ENCODE measurements around the gene GIN1. TPM values are rescaled to one million over a fixed set of nuclear protein-coding genes. Genes with fewer than 3 reads are reported as not detected.

The GIN1 gene
- total and polyA plus RNA-seq, 9 of the 15 experiments (the other 6 are each of a cell fraction or from before 2014, with no cell fraction given) = 2.4 to 9.8 (median 7.8) TPM

- TF ChIP-seq ARID1B (IDR thresholded peaks at IDR 0.05) (peak; percentile 56; the same call in 1 of the 2 replicates), KLF16 (IDR thresholded peaks at IDR 0.05) (no peak), STAT6 (CRISPR knock-in tag; IDR thresholded peaks at IDR 0.05) (no peak), CBX2 (IDR thresholded peaks at IDR 0.05; ENCODE audit: insufficient read depth, low read length, poor library complexity, severe bottlenecking) (no peak), MAFK (IDR thresholded peaks at IDR 0.05; ENCODE audit: low read length) (peak; percentile 19), ZNF444 (CRISPR knock-in tag; IDR thresholded peaks at IDR 0.05) (no peak), HDAC8 (tag; IDR thresholded peaks at IDR 0.05) (no peak), TEAD4 (IDR thresholded peaks at IDR 0.05; ENCODE audit: low read length) (peak; percentile 4; the same call in 1 of the 2 replicates), TEAD4 (CRISPR knock-in tag; IDR thresholded peaks at IDR 0.05; ENCODE audit: borderline replicate concordance) (no peak), ZNF57 (CRISPR knock-in tag; IDR thresholded peaks at IDR 0.05) (no peak), FOXM1 (IDR thresholded peaks at IDR 0.05; ENCODE audit: low read depth) (peak; percentile 93), FOXM1 (CRISPR knock-in tag; IDR thresholded peaks at IDR 0.05; ENCODE audit: low read depth) (peak; percentile 65; the same call in 1 of the 2 replicates), POLR3A (IDR thresholded peaks at IDR 0.05; ENCODE audit: borderline replicate concordance, extremely low read depth, insufficient read depth, insufficient read length) (peak; percentile 23), DPF2 (IDR thresholded peaks at IDR 0.05) (peak; percentile 61; the same call in 1 of the 2 replicates), ADNP (tag; IDR thresholded peaks at IDR 0.05) (no peak), ZFP1 (CRISPR knock-in tag; IDR thresholded peaks at IDR 0.05) (no peak), CREM (IDR thresholded peaks at IDR 0.05; ENCODE audit: low read depth) (peak; percentile 88), IFI16 (CRISPR knock-in tag; IDR thresholded peaks at IDR 0.05) (no peak), DDX20 (tag; IDR thresholded peaks at IDR 0.05; ENCODE audit: low read depth) (no peak), POLR3G (IDR thresholded peaks at IDR 0.05; ENCODE audit: extremely low read depth, insufficient read length, insufficient replicate concordance) (no peak), ZNF239 (CRISPR knock-in tag; IDR thresholded peaks at IDR 0.05) (no peak), FOXA3 (CRISPR knock-in tag; conservative IDR thresholded peaks at IDR 0.05 in 1 of 2, IDR thresholded peaks at IDR 0.05 in 1 of 2) (no peak), NFRKB (IDR thresholded peaks at IDR 0.05; ENCODE audit: low read depth) (peak; percentile 89), TCF7 (IDR thresholded peaks at IDR 0.05; ENCODE audit: borderline replicate concordance) (no peak), ATF2 (CRISPR knock-in tag; IDR thresholded peaks at IDR 0.05) (no peak), DIDO1 (tag; IDR thresholded peaks at IDR 0.05; ENCODE audit: low read depth) (peak; percentile 94), HNRNPK (IDR thresholded peaks at IDR 0.05; ENCODE audit: low read depth, low read length, poor library complexity, severe bottlenecking) (no peak), MCM7 (IDR thresholded peaks at IDR 0.05) (no peak)
Measured at GRCh38 chr5:103119765-103120606, at the start of gene GIN1, which contains the start of gene PPIP5K2 (continued).
